ENCODE data around the gene WDFY3.
"Not testable (repeated sequence)": the region's sequence is repeated elsewhere in the genome, so short reads cannot be mapped to it uniquely, and the experiment has no call there.

Gene WDFY3

DNA sequence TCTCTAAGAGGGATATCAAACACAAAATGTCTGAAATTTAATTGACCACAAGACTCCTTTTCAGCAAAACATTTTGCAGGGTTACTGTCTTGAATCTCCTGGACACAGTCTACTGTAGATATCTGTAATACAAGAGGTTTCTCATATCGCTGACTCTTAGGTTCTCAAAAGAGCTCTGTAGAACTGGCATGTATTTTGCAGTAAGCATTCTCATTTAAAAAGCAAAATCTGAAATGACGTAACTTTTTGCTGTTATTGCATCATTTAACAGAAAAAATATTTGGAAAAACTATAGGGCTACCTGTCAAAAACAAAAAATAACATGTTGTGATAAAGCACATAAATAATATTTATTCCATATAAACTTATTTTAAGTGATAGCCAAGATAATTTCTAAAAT, 269.3 kb downstream of the WDFY3 start:
- DNase-seq, result no peak

DNA sequence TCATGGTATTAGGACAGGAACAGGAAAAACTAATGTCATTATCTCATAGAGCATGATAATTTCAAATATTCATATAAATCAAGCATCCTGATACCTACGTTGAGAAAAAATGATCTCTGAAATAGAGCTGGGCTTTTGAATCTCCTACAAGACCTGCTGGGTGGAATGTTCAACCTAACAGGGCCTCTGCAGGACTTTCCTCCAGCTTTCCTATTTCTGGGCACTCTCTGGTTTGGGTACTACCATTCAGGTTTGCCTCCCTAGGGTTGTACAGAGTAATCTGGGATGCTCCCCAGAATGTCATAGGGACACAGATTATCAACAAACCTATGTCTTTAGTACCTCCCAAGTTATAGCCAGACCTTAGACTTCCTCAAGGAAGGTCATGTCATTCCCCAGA, 274.7 kb downstream of the WDFY3 start:
- no peak for DNase-seq

DNA sequence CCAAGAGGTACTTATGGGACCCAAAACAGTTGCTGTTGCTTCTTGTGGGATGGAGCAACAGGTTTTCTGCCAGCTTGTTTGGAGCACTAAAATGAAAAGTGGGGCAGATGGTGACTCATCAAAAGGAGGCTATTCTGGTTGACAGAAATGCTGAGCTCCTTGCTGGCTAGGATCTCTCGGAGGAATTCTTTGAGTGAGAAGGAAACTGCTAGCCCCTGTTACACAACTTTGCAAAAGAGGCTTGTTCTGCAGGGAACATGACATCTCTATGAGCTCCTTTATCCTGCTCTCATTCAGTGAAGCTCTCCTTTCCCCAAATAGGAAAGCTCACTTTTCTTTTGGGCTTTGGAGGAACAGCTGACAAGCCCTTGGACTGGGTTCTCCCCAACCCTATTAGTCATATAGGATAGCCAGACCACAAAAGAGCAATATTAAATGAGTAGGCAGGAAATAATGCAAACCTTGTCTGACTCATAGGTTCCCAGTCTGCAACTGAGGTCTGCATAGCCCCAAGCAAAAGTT, 275.3 kb downstream of the WDFY3 start:
- no peak for DNase-seq

DNA sequence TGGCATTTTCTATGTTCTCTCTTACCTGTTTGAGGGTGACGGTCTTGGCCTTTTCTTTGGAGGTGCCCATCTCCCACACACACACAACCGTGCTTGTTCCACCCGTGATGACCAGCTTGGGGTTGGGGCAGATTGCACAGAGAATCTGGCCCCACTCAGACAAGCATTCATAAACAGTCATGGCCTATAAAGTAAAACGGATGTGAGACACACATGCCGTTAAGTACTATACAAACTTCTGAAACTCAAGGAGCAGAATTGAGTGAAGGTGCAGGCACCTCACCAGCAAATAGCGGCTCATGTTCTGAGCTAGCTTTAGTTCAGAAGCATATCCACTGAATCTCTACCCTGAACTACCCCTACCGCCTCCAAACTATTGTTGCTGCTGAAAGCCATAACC, 276.0 kb downstream of the WDFY3 start:
- no peak for DNase-seq

DNA sequence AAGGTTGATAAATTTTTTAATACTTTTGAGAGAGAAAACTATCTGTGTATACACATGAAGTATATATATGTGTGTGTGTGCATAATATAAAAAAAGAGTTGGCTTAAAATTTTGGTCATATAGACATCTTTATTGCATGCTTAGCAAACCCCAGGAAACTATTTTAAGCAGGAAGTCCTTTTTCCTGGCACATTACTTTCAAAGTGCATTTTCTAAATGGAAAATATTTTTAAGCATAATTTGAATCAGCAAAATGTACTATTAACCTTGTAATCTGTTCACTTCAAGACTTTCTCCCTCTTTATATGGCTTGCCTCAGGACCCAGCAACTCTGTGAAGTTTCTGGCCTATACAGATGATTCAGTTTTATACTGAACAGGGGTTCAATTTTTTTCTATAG, 277.3 kb downstream of the WDFY3 start:
- no peak for DNase-seq

DNA sequence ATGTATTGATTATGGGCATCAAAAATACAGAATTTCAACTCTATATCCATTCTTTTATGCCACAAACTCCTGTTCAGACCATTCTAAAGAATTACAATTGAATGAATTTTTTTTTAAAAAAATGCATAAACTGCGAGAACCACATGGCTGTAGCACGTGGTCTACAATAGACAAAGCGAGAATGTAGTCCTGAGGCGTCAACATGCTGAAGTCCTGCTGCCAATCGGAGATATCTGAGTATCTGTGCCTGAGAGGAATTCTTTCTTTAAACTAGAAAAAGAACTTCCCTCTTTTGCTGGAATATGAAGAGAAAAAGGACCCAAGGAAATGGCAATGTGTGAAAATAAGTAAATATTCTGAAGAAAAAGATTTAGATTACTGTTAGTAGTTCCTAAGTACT, 277.9 kb downstream of the WDFY3 start:
- DNase-seq, result no peak

DNA sequence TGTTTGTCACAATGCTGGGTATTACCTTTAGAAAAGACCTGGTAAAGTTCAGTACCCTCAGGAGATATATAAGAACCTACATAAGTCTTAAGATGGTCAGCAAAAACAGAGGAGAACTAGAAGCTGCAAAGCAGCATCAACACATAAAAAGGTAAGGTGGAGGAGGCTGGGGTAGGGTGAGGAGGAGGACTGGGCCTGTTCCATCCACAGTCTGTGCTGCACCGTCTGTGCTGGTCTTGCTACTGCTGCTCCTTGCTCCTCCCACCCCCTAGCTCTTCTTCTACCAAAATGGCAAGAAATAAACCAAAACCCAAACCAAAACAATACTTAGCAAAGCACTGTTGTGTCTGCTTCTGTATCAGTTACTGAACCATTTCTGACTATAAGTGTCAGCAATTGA, 281.4 kb downstream of the WDFY3 start:
- DNase-seq, result no peak

DNA sequence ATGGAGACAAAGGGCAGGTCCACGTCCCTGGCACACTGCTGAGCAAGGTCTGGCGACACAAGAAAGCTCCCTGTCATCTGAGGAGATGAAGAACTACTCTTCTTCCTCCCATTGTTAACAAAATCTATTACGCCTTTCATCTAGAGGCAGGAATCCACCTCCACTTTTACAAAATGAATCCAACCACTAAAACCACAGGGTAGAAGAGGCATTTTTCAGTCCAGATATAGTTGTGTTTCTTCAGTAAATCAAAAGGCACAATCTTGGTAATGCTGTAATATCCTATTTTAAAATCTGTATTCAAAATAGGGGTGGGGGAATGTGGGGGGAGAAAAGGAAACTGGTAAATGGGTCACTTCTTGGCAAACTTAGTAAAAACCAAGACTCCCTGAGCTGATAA, 282.1 kb downstream of the WDFY3 start:
- no peak for DNase-seq

DNA sequence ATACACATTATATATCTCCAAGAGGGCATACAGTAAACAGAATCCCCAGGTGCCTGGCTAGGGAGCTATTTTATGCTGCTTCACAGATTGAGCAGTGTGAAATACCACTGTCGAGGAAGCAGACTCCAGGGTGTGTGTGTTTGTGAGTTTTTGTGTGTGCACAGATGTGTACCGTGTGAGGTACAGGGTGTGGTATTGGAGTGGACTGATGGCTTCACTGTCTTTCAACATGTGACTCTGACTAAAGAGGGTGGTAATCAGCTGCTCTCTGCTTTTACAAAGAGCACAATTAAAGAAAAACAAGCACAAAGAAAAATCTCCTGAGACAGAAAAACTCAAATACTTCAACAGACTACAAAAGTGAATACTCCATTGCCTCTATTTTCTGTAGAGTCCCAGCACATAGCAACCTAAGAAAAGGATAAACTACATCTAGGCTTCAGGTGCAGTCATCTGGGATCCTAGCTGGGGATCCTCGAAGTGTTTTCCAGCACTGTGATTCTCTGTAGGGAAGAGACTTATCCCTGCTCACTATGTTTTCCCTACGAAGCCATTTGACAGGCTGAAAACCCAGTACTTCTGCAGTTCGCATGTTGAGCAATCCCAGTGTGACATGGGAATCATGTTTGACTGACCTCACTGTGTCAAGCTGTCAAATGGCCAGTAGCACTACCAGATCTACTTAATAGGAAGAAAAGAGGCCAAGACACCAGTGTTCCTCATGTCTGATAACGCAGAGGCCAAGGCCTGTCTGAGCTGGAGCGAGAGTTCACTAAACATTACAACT, 283.2 kb downstream of the WDFY3 start:
- no peak for DNase-seq

DNA sequence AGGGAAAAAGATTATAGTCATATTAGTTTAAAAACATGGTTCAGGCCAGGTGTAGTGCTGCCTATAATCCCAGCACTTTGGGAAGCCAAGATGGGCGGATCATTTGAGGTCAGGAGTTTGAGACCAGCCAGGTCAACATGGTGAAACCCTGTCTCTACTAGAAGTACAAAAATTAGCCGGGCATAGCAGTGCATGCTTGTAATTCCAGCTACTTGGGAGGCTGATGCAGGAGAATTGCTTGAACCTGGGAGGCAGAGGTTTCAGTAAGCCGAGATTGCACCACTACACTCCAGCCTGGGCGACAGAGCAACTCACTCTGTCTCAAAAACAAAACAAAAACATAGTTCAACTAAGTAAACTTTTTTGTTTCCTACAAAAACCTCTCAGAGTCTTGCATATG, 283.8 kb downstream of the WDFY3 start:
- DNase-seq, result not testable (repeated sequence)

DNA sequence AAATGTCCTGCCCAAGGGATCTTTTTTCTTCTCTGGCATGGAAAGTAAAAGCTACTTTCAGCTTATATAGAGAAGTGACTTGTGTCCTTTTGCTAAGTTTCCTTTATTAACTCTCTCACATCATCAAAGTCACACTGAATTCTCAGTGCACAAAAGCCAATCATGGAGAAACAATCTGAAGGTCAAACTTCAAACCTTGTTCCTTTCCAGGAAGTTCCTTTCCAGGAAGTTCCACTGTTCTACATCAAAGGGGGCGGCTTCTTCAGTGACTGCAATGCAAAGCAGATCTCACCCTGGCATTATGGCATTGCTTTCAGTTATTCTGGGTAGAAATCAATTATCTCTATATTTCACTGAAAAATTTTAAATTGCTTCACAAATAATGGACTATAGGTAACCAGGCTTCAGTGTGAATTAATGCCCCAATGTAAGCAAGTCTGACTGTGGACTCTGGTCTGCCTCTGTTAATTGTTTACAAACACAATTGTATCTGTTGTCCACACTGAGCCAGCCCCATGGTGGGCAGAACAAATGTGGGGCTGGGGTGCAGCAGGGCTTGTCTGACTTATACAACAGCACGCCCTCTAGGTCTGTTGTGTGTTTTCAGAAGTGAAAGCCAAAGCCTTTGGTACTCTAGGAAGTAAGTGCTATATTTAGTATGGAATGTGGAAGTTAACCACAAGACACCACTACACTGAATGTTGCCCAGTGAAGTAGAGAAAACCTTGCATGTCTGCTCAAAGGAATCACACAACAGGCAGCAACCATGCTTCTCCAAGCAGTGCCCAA, 284.8 kb downstream of the WDFY3 start:
- no peak for DNase-seq

DNA sequence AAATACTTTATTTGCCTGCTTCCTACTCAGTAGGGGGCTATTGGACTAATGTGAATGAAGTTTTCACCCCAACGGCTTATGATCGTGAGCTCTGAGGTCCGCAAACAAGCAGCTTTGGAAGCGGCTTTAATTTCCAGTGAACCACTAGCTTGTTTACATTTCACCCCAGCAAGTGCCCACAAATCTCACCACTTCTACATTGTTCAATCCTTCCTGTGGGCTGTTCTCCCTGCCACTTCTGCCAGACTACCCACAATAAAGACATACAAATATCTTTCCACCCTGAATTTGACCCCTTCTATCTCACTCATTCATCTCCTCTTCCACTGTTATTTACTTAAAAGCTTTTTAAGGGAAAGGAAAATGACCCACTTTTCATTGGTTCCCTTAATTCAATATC, 285.5 kb downstream of the WDFY3 start:
- DNase-seq, result no peak

DNA sequence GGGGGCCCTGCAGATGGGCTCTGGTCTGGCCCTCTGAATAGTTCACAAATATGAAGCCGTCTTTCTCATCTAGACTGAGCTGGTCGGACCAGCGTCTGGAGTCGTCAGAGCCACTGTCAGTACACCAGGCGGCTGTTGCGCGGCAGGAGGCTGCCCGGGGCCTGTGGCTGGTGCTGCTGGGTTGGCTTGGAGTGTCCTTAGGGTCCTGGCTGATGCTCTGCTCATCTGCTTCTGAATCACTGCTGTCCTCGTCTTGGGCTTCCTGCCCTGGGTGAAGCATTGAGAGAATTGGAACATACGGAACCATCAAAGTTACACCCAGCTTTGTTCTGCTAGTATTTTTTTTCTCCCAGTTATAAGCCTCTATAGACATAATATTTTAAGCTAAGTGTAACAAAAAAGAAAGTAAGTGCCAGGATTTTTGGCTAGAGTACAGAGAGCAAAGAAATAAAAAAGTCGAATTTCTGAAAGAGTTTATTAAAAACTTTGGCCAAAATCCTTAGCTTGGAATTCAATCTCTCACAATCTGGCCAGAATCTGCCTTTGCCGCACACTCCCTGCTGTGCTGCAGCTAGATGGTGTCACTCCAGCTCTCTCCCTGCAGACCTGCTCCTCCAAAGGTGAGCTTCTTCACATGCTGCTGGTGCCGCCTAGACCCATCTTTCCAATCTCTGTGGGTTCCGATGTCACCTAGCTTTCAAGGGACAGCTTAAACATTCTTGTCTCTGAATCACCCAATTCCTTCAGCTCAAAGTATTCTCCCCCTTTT, 287.3 kb downstream of the WDFY3 start:
- no peak for DNase-seq

DNA sequence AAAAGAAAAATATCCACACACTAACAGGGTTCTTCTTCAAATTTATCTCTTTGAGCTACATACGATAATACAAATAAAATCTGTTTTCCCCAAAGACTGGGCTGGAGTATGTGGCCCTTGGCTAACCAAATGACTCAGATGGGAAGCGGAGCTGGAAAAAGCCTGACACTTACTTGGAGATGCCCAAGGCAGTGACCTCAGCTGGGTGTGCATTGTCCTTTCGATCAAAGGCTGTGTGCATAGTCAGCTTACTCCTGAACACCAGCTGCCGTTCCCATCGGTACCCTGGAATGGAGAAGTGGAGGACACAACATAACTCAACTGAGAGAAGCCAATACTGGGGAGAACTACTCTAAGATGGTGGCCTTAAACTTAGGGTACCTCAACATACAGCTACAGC, 288.5 kb downstream of the WDFY3 start:
- no peak for DNase-seq

DNA sequence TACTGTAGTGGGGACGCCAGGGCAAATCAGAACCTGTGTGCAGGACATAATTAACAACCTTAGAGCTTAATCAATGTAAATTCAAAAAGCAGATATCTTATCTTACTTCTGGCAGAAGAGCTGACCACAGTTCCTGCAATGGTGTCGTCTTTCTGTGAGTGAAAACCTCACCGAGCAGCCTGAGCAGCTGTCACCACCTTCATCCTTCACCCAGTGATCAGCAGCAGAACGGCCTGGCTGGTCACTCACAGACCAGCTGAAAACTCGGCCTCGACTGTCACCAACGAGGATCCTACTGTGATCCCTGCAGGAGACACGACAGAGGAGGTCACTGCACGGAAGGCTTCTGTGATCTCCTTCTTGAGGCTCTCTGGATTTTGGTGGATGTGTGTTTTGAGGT, 289.4 kb downstream of the WDFY3 start:
- no peak for DNase-seq

DNA sequence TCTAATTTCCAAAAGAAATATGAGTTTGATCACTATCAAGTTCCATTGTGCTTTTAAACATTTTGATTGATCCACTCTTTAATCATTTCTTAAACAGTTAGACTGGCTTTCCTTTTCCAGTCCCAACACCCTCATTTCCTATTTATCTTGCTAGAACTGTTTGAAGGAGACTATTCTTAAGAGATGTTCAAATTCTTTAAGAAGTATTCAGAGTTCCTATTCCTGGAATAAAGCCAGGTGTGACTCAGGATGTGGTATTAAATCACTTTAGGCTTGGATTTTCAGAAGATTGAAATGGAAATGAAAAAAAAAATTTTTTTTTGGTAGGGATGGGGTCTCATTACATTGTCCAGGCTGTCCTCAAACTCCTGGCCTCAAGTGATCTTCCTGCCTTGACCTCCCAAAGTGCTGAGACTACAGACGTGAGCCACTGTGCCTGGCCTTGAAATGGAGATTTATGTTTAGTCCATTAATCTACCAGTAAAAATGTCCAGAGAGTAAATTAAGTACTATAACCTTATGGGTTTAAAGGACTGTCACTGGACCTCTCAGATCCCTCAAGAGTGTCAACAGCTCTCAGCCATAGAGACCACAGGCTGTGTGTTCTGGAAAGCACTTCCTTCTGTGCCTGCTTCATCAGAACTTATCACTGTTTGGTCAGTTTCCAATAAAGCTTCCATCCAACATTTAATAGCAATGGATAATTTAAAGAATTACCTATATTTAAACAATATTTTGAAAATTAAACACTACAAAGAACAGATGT, 292.8 kb downstream of the WDFY3 start:
- no peak for DNase-seq

DNA sequence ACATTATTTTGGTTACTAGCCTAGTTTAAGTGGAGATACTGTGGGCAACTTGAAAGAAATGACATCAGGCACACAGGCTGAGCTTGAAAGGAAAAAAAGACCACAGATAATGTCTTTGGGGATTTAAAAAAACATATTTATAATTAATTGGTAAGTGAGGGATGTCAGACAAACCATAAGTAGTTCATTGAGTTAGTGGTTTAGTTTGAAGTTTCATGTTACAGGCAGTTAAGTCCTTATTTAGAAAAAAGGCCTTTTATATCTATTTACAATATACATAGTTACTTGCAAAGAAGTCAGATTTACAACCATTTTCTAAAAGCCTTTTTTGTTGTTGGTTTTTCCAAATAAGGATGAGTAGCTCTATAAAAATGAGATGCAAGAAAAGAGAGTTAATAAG, 294.3 kb downstream of the WDFY3 start:
- no peak for DNase-seq

DNA sequence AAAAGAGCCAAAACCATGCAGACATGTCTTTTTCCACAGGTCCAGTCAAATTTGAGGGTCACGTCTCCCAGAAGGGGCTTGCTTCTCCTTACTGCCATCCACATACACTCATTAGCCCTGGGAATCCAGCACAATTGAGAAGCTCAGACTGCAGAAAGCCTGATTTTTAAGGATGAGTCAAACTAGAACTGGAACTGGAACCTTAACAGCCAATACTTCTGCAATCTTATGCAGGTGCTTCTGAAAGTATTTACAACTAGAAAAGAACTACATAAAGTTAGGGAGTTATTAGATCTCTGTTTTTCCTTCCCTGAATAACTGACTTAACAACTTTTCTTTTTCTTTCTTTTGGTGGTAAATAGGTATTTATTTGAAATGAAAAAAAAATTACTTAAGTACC, 297.3 kb downstream of the WDFY3 start:
- no peak for DNase-seq

DNA sequence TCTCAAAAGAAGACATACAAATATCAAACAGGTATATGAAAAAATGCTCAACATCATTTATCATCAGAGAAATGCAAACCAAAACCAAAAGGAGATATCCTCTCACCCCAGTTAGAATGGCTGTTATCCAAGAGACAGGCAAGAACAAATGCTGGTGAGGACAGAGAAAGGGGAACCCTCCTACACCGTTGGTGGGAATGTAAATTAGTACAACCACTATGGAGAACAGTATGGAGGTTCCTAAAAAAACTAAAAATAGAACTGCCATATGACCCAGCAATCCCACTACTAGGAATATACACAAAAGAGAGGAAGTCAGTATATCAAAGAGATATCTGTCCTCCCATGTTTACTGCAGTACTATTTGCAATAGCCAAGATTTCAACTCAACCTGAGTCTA, 300.1 kb downstream of the WDFY3 start:
- no peak for DNase-seq

DNA sequence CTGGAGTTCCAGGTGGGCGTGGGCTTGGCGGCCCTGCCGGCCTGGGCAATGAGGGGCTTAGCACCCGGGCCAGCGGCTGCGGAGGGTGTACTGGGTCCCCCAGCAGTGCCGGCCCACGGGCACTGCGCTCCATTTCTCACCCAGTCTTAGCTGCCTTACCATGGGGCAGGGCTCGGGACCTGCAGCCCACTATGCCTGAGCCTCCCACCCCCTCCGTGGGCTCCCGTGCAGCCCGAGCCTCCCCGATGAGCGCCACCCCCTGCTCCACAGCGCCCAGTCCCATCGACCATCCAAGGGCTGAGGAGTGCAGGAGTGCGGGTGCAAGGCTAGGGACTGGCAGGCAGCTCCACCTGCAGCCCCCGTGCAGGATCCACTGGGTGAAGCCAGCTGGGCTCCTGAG, 301.7 kb downstream of the WDFY3 start:
- DNase-seq, result not testable (repeated sequence)

DNA sequence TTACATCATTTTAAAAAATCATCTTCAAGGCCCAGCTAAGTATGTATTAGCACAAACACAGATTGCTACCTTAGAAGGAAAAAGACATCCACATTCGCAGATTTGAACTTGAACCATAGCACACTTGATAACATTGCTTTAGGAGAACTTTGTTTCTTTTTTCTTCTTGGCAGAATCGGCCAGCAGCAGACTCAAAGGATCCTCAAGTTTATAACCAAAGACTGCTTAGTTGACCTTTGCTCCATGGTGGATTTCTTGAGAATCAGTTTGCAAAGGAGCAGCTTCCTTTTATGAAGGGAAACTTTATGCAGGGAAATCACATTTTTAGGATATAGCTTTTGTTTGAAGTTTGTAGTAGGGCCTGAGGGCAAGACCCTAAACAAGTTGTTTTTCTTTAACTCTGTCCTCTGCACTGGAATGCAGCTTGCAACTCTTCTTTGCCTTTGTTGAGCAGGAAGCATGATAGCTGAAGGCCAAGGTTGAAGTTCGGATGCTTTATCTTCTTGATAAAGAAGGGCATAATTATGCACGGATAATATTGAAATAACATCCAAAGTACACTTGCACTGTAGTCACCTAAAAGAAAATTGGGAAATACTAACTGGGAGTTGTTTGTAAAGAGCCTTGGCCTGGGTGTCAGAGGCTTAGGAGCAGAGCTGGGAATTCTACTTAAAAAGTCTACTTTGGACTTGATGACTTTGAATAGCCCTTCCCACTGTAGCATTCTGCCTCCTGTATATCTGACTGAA, 305.1 kb downstream of the WDFY3 start:
- no peak for DNase-seq

DNA sequence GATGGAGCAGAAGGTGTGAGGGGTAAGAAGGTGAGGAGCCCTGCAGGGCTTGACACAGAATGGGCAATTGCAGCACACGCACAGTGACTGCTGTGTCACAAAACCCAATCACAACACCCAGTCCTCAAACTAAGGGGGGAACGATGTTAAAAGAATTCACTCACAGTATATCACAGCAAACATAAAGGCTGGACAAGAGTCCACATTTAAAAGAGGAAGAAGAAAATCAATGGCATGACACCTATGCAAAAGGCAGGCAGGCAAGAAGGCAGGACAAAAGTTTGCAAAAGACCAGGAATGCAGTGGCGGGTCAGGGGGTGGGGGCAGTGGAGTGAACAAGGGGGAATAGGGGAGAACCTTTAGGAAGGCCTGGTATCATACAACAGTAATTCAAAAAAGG, 305.9 kb downstream of the WDFY3 start:
- DNase-seq, result no peak

Measured in NCI-H1436 treated with DMSO at 0.1 percent for 48 hours (cell line).